HepG2 (cell line): ENCODE data around the gene ABHD12. TPM values are rescaled to one million over a fixed set of nuclear protein-coding genes. Genes with fewer than 3 reads are reported as not detected.

ENCODE experiments used
- ATAC-seq: fragments of 200-7000 bp; cut with Tn5 transposase; 3 replicates; pipeline ENCODE4 v1.9.1; 2020; ENCODE audit warnings: mild to moderate bottlenecking, moderate library complexity
- BruUV-seq: library from RNA; stranded (reverse); fragments of 400-500 nt; replicated peaks from 2 replicates; lab custom pipeline; 2021; lab: Mats Ljungman, UMichigan
- CTCF ChIA-PET: fragments of 300-600 bp; formaldehyde crosslinking; extraction: SDS; loops from one replicate; lab custom pipeline; 2021; ENCODE audit warnings: low total read pairs, inconsistent platforms, low intra/inter-chr PET ratio; lab: Yijun Ruan, JAX
- POLR2A ChIA-PET: fragments of 350-600 bp; sonication (Branson Sonifier 250); formaldehyde crosslinking; loops from one replicate; lab custom pipeline; 2020; ENCODE audit warnings: antibody characterized with exemption, inconsistent platforms; lab: Yijun Ruan, JAX
- DNase-seq: peaks from one replicate; pipeline ENCODE4 v3.0.0-alpha.2; 2015; ENCODE audit warnings: low spot score
- FAIRE-seq: peaks from 3 replicates; lab custom pipeline; 2011; peaks lifted over from hg19 to GRCh38; lab: Jason Lieb, UNC
- H2AFZ ChIP-seq: one replicate; pipeline ENCODE4 v1.6.1; 2011; ENCODE audit warnings: low read length, inconsistent platforms
- H3K27ac ChIP-seq: fragments of 300-600 bp; 3 replicates; pipeline ENCODE4 v1.8.0; 2011; ENCODE audit warnings: mixed run types, mild to moderate bottlenecking, mixed read lengths, low read length, inconsistent platforms; ENCODE audit not compliant: insufficient read depth; ENCODE audit errors: extremely low read length
- H3K27me3 ChIP-seq, 2 experiments: fragments of 200-600 bp in 1 of 2; 2 replicates in 1 of 2; 3 replicates in 1 of 2; pipeline versions ENCODE4 v1.6.0 to v1.8.0; 2011; ENCODE audit warnings: low read length in 2 of 2, mild to moderate bottlenecking in 2 of 2, moderate library complexity in 2 of 2, inconsistent platforms in 1 of 2; ENCODE audit not compliant: insufficient read depth in 2 of 2, control insufficient read depth in 1 of 2
- H3K36me3 ChIP-seq, 2 experiments: fragments of 200-600 bp in 1 of 2; replicated peaks in 1 of 2; 2 replicates in 1 of 2; 3 replicates in 1 of 2; pipeline versions ENCODE4 v1.5.1 to v1.8.0; 2011; ENCODE audit warnings: low read length in 2 of 2, inconsistent platforms in 1 of 2; ENCODE audit not compliant: insufficient read depth in 2 of 2, control insufficient read depth in 1 of 2
- H3K4me1 ChIP-seq: 2 replicates; pipeline ENCODE4 v1.5.1; 2012; ENCODE audit warnings: low read length, inconsistent platforms; ENCODE audit not compliant: insufficient read depth
- H3K4me2 ChIP-seq: 2 replicates; pipeline ENCODE4 v1.6.0; 2011; ENCODE audit warnings: low read depth, low read length, inconsistent platforms
- H3K4me3 ChIP-seq, 3 experiments: fragments of 200-600 bp in 1 of 3; sonication (generic), shearing (Covaris generic) in 1 of 3; replicated peaks in 1 of 3; 2 replicates each; pipeline ENCODE4 v1.5.1; 2011 to 2016; ENCODE audit warnings: low read length in 3 of 3, inconsistent platforms in 2 of 3, low read depth in 2 of 3, mild to moderate bottlenecking in 2 of 3, control low read depth in 1 of 3, mixed read lengths in 1 of 3; ENCODE audit not compliant: insufficient read depth in 1 of 3
- H3K79me2 ChIP-seq: one replicate; pipeline ENCODE4 v1.6.1; 2011; ENCODE audit warnings: low read length, inconsistent platforms; ENCODE audit not compliant: insufficient read depth
- H3K9ac ChIP-seq: 2 replicates; pipeline ENCODE4 v1.6.0; 2011; ENCODE audit warnings: mild to moderate bottlenecking, low read depth, low read length, inconsistent platforms; ENCODE audit not compliant: insufficient read depth
- H3K9me3 ChIP-seq: 2 replicates; pipeline ENCODE4 v1.5.1; 2012; ENCODE audit warnings: mild to moderate bottlenecking, low read length
- H4K20me1 ChIP-seq: 2 replicates; pipeline ENCODE4 v1.6.0; 2011; ENCODE audit warnings: inconsistent platforms, mild to moderate bottlenecking, low read length, moderate library complexity; ENCODE audit not compliant: insufficient read depth
- AGO2 ChIP-seq: fragments of 200-400 bp; formaldehyde crosslinking; optimal IDR thresholded peaks from 2 replicates; pipeline ENCODE3; 2017; ENCODE audit warnings: mild to moderate bottlenecking, low read depth, low read length, moderate library complexity
- HNF4A ChIP-seq: sonication (generic); formaldehyde crosslinking; IDR thresholded peaks from 2 replicates; pipeline ENCODE4 v1.4.0; 2020; ENCODE audit warnings: missing genetic modification reagents
- NCOA5 ChIP-seq: sonication (generic); formaldehyde crosslinking; IDR thresholded peaks from 2 replicates; pipeline ENCODE4 v1.4.0; 2020; ENCODE audit warnings: missing genetic modification reagents
- NFRKB ChIP-seq: fragments of 450-650 bp; IDR thresholded peaks from 2 replicates; pipeline ENCODE4 v1.6.1; 2017
- SNAI1 ChIP-seq: sonication (generic); formaldehyde crosslinking; IDR thresholded peaks from 2 replicates; pipeline ENCODE4 v1.5.0; 2020; ENCODE audit warnings: mild to moderate bottlenecking, missing genetic modification reagents, borderline replicate concordance
- SNAPC2 ChIP-seq: sonication (generic); formaldehyde crosslinking; IDR thresholded peaks from 2 replicates; pipeline ENCODE4 v1.8.1; 2022; ENCODE audit warnings: mild to moderate bottlenecking, missing genetic modification reagents
- ZBTB20 ChIP-seq: sonication (generic); formaldehyde crosslinking; IDR thresholded peaks from 2 replicates; pipeline ENCODE4 v1.8.1; 2023; ENCODE audit warnings: missing genetic modification reagents, low read depth, mild to moderate bottlenecking, borderline replicate concordance
- ZFY ChIP-seq: sonication (generic); formaldehyde crosslinking; IDR thresholded peaks from 2 replicates; pipeline ENCODE4 v1.4.0; 2020; ENCODE audit warnings: missing genetic modification reagents
- ZNF143 ChIP-seq: sonication (generic); formaldehyde crosslinking; IDR thresholded peaks from 2 replicates; pipeline ENCODE4 v1.4.0; 2020; ENCODE audit warnings: missing genetic modification reagents
- ZNF687 ChIP-seq: sonication (generic); formaldehyde crosslinking; IDR thresholded peaks from 2 replicates; pipeline ENCODE4 v1.5.1; 2020; ENCODE audit warnings: mild to moderate bottlenecking, missing genetic modification reagents, moderate library complexity
- ZNF773 ChIP-seq: sonication (generic); formaldehyde crosslinking; IDR thresholded peaks from 2 replicates; pipeline ENCODE4 v1.4.0; 2020; ENCODE audit warnings: missing genetic modification reagents, borderline replicate concordance
- ZSCAN31 ChIP-seq: sonication (generic); formaldehyde crosslinking; IDR thresholded peaks from 2 replicates; pipeline ENCODE4 v1.5.0; 2020; ENCODE audit warnings: low read depth, mild to moderate bottlenecking, missing genetic modification reagents
- WGBS: methylation state at CpG from one replicate; pipeline ENCODE4 v1.1.6; 2017; ENCODE audit warnings: low lambda C conversion rate; 5-methylcytosine and 5-hydroxymethylcytosine counted together
- in situ Hi-C: cut with HindIII; loops from 2 replicates; pipeline ENCODE4 v1.10.0; 2017; ENCODE audit warnings: low pct_unique_long_range_greater_than_20kb; ENCODE audit not compliant: extremely low pct_ligation_motif_present
- intact Hi-C: fragments of 100-400 bp; cut with micrococcal nuclease; formaldehyde crosslinking; loops from one replicate; pipeline ENCODE4 v1.10.0; 2022; ENCODE audit not compliant: unreplicated experiment
- polyA plus RNA-seq, 8 experiments: library from polyadenylated mRNA; depleted of rRNA in 3 of 8; stranded (reverse) in 7 of 8; unstranded in 1 of 8; fragments of >200 nt; fragmentation: Illumina TruSeq in 4 of 8; extraction: Trizol in 4 of 8; gene quantifications; 2 replicates each; pipeline versions ENCODE4 v1.2.1 to v1.2.3, GENCODE V29; 2011 to 2016; ENCODE audit warnings: low read depth in 4 of 8, missing spikeins in 1 of 8, mixed read lengths in 1 of 8; ENCODE audit not compliant: insufficient read depth in 1 of 8
- total RNA-seq, 5 experiments: library from RNA; depleted of rRNA; stranded (reverse); fragments of >200 nt; fragmentation: Illumina TruSeq; extraction: Trizol; gene quantifications; 2 replicates each; pipeline ENCODE4 v1.2.3, GENCODE V29; 2016; ENCODE audit warnings: low read depth in 1 of 5
- TF ChIP-seq, protein P1 (sequence below): sonication (generic); formaldehyde crosslinking; IDR thresholded peaks from 2 replicates; pipeline ENCODE4 v1.5.0; 2020; ENCODE audit warnings: missing genetic modification reagents, mild to moderate bottlenecking, borderline replicate concordance
- TF ChIP-seq, protein P2 (sequence below): sonication (generic); formaldehyde crosslinking; IDR thresholded peaks from 2 replicates; pipeline ENCODE4 v1.8.1; 2023; ENCODE audit warnings: mild to moderate bottlenecking, missing genetic modification reagents, borderline replicate concordance
- TF ChIP-seq, protein P3 (sequence below): sonication (generic); formaldehyde crosslinking; IDR thresholded peaks from 2 replicates; pipeline ENCODE4 v1.4.0; 2020; ENCODE audit warnings: missing genetic modification reagents

Gene ABHD12
- total and polyA plus RNA-seq, 2 of the 13 experiments (the other 11 are each of a cell fraction or from before 2014, with no cell fraction given): 23.5 to 72.1 TPM

GRCh38 chr20:25306991-25307903 is 83.4 kb downstream of the ABHD12 start:
- Histone ChIP-seq H4K20me1 (no peaks in the 10 kb centered on the region), H3K36me3 (peaks cover 26 to 27% of the 10 kb centered on the region in 2 experiments), H3K27me3 (no peaks in the 10 kb centered on the region), H3K4me3 (no peak overlapping the region), H3K4me1 (peaks cover 51% of the 10 kb centered on the region), H3K27ac (peak overlapping the region; percentile 29), H3K9me3 (no peaks in the 10 kb centered on the region), H3K79me2 (no peaks in the 10 kb centered on the region), H2AFZ (no peak overlapping the region), H3K4me2 (no peak overlapping the region), H3K9ac (no peak overlapping the region)
- FAIRE-seq (no peak), ATAC-seq (no peak), DNase-seq (no peak)
- ChIA-PET POLR2A (no interaction called here), CTCF (no interaction called here)
- 92% methylated on average over 10 of the region's 10 CpGs for WGBS
- intact Hi-C loops: no loop called here
- BruUV-seq: no TSS peak
- in situ Hi-C loops: loop anchor here (25.0 kb wide), 1 partner anchor 355 kb away; no protein-coding TSS in a partner anchor
- no peak for TF ChIP-seq ZNF773 (CRISPR knock-in tag)
- TF ChIP-seq, protein P1, sequence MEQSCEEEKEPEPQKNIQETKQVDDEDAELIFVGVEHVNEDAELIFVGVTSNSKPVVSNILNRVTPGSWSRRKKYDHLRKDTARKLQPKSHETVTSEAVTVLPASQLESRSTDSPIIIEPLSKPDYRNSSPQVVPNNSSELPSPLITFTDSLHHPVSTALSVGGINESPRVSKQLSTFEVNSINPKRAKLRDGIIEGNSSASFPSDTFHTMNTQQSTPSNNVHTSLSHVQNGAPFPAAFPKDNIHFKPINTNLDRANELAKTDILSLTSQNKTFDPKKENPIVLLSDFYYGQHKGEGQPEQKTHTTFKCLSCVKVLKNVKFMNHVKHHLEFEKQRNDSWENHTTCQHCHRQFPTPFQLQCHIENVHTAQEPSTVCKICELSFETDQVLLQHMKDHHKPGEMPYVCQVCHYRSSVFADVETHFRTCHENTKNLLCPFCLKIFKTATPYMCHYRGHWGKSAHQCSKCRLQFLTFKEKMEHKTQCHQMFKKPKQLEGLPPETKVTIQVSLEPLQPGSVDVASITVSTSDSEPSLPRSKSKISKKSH: no peak
- 0 out of 2 replicates have a peak, but pooled peaks have one; percentile 28 for TF ChIP-seq SNAPC2 (CRISPR knock-in tag)
- peak; percentile 59 for TF ChIP-seq ZNF143
- TF ChIP-seq NFRKB: no peak
- TF ChIP-seq ZNF687 (CRISPR knock-in tag): peak; percentile 31
- TF ChIP-seq ZBTB20 (CRISPR knock-in tag): no peak
- no peak for TF ChIP-seq ZSCAN31 (CRISPR knock-in tag)
- TF ChIP-seq, protein P2, sequence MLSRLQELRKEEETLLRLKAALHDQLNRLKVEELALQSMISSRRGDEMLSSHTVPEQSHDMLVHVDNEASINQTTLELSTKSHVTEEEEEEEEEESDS (CRISPR knock-in tag): 0 out of 2 replicates have a peak, but pooled peaks have one; percentile 39
- TF ChIP-seq, protein P3, sequence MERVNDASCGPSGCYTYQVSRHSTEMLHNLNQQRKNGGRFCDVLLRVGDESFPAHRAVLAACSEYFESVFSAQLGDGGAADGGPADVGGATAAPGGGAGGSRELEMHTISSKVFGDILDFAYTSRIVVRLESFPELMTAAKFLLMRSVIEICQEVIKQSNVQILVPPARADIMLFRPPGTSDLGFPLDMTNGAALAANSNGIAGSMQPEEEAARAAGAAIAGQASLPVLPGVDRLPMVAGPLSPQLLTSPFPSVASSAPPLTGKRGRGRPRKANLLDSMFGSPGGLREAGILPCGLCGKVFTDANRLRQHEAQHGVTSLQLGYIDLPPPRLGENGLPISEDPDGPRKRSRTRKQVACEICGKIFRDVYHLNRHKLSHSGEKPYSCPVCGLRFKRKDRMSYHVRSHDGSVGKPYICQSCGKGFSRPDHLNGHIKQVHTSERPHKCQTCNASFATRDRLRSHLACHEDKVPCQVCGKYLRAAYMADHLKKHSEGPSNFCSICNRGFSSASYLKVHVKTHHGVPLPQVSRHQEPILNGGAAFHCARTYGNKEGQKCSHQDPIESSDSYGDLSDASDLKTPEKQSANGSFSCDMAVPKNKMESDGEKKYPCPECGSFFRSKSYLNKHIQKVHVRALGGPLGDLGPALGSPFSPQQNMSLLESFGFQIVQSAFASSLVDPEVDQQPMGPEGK: peak; percentile 79
- peak; percentile 43; the same call in 1 of the 2 replicates for TF ChIP-seq HNF4A (CRISPR knock-in tag)
- TF ChIP-seq NCOA5: 0 out of 2 replicates have a peak, but pooled peaks have one; percentile 4
- peak; percentile 48; the same call in 1 of the 2 replicates for TF ChIP-seq ZFY
- peak; percentile 33 for TF ChIP-seq AGO2
- TF ChIP-seq SNAI1: peak; percentile 31; the same call in 1 of the 2 replicates
